WTC11 (cell line): Measurements from ENCODE around the gene ABTB2. TPM values are rescaled to one million over a fixed set of nuclear protein-coding genes. Genes with fewer than 3 reads are reported as not detected.

Experiments
- ATAC-seq: fragments of 200-7000 bp; cut with Tn5 transposase; 2 replicates; pipeline ENCODE4 v1.10.0; 2021; ENCODE audit warnings: mild to moderate bottlenecking, moderate library complexity
- CTCF ChIA-PET: fragments of 300-600 bp; sonication (Branson Sonifier 250); formaldehyde crosslinking; loops from one replicate; lab custom pipeline; 2021; ENCODE audit warnings: antibody characterized with exemption; lab: Charles Lee
- POLR2A ChIA-PET: fragments of 350-600 bp; sonication (Branson Sonifier 250); formaldehyde crosslinking; loops from one replicate; lab custom pipeline; 2021; ENCODE audit warnings: antibody characterized with exemption; lab: Charles Lee
- DNase-seq: peaks from one replicate; pipeline ENCODE4 v3.0.0; 2021; ENCODE audit warnings: low spot score
- H3K27ac Mint-ChIP-seq: 2 replicates; pipeline ENCODE4 v1.8.0; 2021; ENCODE audit warnings: mixed read lengths
- H3K27me3 Mint-ChIP-seq: 2 replicates; pipeline ENCODE4 v1.8.0; 2021; ENCODE audit warnings: low read depth, mild to moderate bottlenecking, moderate library complexity, mixed read lengths
- H3K36me3 Mint-ChIP-seq: 2 replicates; pipeline ENCODE4 v1.8.0; 2021; ENCODE audit warnings: mixed read lengths
- H3K4me1 Mint-ChIP-seq: 2 replicates; pipeline ENCODE4 v1.8.0; 2022; ENCODE audit warnings: mixed read lengths
- H3K4me3 Mint-ChIP-seq: 2 replicates; pipeline ENCODE4 v1.8.0; 2021; ENCODE audit warnings: mild to moderate bottlenecking, moderate library complexity, mixed read lengths
- H3K9me3 Mint-ChIP-seq: 2 replicates; pipeline ENCODE4 v1.8.0; 2021; ENCODE audit warnings: mixed read lengths
- CBFB ChIP-seq: sonication (generic); formaldehyde crosslinking; IDR thresholded peaks from 2 replicates; pipeline ENCODE4 v1.8.1; 2022; ENCODE audit warnings: mild to moderate bottlenecking, low read depth, missing genetic modification reagents
- EMX1 ChIP-seq: fragments of 250-450 bp; sonication (Bioruptor Pico); IDR thresholded peaks from 2 replicates; pipeline ENCODE4 v1.8.0; 2021; ENCODE audit warnings: mild to moderate bottlenecking
- FOXK1 ChIP-seq: sonication (generic); formaldehyde crosslinking; IDR thresholded peaks from 2 replicates; pipeline ENCODE4 v1.8.0; 2022; ENCODE audit warnings: mild to moderate bottlenecking, moderate library complexity, missing genetic modification reagents
- FOXP4 ChIP-seq: sonication (generic); formaldehyde crosslinking; IDR thresholded peaks from 2 replicates; pipeline ENCODE4 v1.8.0; 2022; ENCODE audit warnings: mild to moderate bottlenecking, missing genetic modification reagents
- GRHL2 ChIP-seq: fragments of 250-450 bp; sonication (Bioruptor Pico); IDR thresholded peaks from 2 replicates; pipeline ENCODE4 v1.8.0; 2022; ENCODE audit warnings: mild to moderate bottlenecking, moderate library complexity; ENCODE audit not compliant: insufficient replicate concordance, severe bottlenecking
- IRF1 ChIP-seq: sonication (generic); formaldehyde crosslinking; IDR thresholded peaks from 2 replicates; pipeline ENCODE4 v1.8.0; 2023; ENCODE audit warnings: missing genetic modification reagents
- NR3C1 ChIP-seq: sonication (generic); formaldehyde crosslinking; conservative IDR thresholded peaks from 2 replicates; pipeline ENCODE4 v1.8.1; 2023; ENCODE audit warnings: low read depth, mild to moderate bottlenecking, missing genetic modification reagents
- PRDM15 ChIP-seq: sonication (generic); formaldehyde crosslinking; IDR thresholded peaks from 2 replicates; pipeline ENCODE4 v1.8.0; 2022; ENCODE audit warnings: missing genetic modification reagents
- PREB ChIP-seq: sonication (generic); formaldehyde crosslinking; IDR thresholded peaks from 2 replicates; pipeline ENCODE4 v1.8.1; 2022; ENCODE audit warnings: mild to moderate bottlenecking, missing genetic modification reagents, moderate library complexity, borderline replicate concordance
- SP1 ChIP-seq: sonication (generic); formaldehyde crosslinking; conservative IDR thresholded peaks from 2 replicates; pipeline ENCODE4 v1.8.1; 2022; ENCODE audit warnings: missing genetic modification reagents
- USF1 ChIP-seq: sonication (generic); formaldehyde crosslinking; IDR thresholded peaks from 2 replicates; pipeline ENCODE4 v1.8.0; 2022; ENCODE audit warnings: mild to moderate bottlenecking, missing genetic modification reagents
- ZBTB21 ChIP-seq: sonication (generic); formaldehyde crosslinking; IDR thresholded peaks from 2 replicates; pipeline ENCODE4 v1.8.1; 2023; ENCODE audit warnings: mild to moderate bottlenecking, missing genetic modification reagents, borderline replicate concordance
- ZNF425 ChIP-seq: fragments of 250-450 bp; sonication (Bioruptor Pico); conservative IDR thresholded peaks from 2 replicates; pipeline ENCODE4 v1.9.0; 2021; ENCODE audit warnings: mild to moderate bottlenecking
- ZNF512 ChIP-seq: sonication (generic); formaldehyde crosslinking; IDR thresholded peaks from 2 replicates; pipeline ENCODE4 v1.8.1; 2022; ENCODE audit warnings: missing genetic modification reagents, borderline replicate concordance
- total RNA-seq: library from RNA; stranded (reverse); gene quantifications from 3 replicates; pipeline ENCODE4 v1.2.3, GENCODE V29; 2021

Gene ABTB2
- total RNA-seq, 1 experiment from 2014 or later = 12.8 TPM

- no peak overlapping the region for H3K27ac Mint-ChIP-seq
- DNase-seq = no peak
- H3K4me3 Mint-ChIP-seq = no peak overlapping the region
- H3K27me3 Mint-ChIP-seq = no peaks in the 10 kb centered on the region
- no peaks in the 10 kb centered on the region for H3K9me3 Mint-ChIP-seq
- H3K4me1 Mint-ChIP-seq = no peaks in the 10 kb centered on the region
- TF ChIP-seq IRF1 (no peak), SP1 (CRISPR knock-in tag) (no peak), ZNF512 (CRISPR knock-in tag) (no peak), EMX1 (no peak), USF1 (no peak), ZBTB21 (CRISPR knock-in tag) (no peak), GRHL2 (CRISPR knock-in tag) (no peak), NR3C1 (no peak)
- POLR2A ChIA-PET = no interaction called here
- no peak for ATAC-seq
- H3K36me3 Mint-ChIP-seq = peaks cover 25% of the 10 kb centered on the region
- CTCF ChIA-PET = interaction anchor here (1.3 to 7.4 kb wide), 3 partner anchors 11 to 317 kb away, joined by 4 to 55 read pairs (median 8); no protein-coding TSS in a partner anchor
Measured at GRCh38 chr11:34151166-34151565, 206.6 kb downstream of the ABTB2 start.

- POLR2A ChIA-PET = interaction anchor here (1.2 kb wide), 1 partner anchor 103 kb away, joined by 3 read pairs; no protein-coding TSS in a partner anchor
- no peak overlapping the region for H3K4me3 Mint-ChIP-seq
- no peak overlapping the region for H3K27ac Mint-ChIP-seq
- H3K9me3 Mint-ChIP-seq = no peaks in the 10 kb centered on the region
- ATAC-seq (no peak), DNase-seq (no peak)
- TF ChIP-seq NR3C1 (no peak), PREB (CRISPR knock-in tag) (no peak), PRDM15 (CRISPR knock-in tag) (no peak), FOXP4 (CRISPR knock-in tag) (no peak), ZNF425 (CRISPR knock-in tag) (no peak), CBFB (CRISPR knock-in tag) (no peak), FOXK1 (CRISPR knock-in tag) (no peak)
- no peaks in the 10 kb centered on the region for H3K27me3 Mint-ChIP-seq
- peaks cover 31% of the 10 kb centered on the region for H3K36me3 Mint-ChIP-seq
- CTCF ChIA-PET = interaction anchor here (0.6 to 7.4 kb wide), 11 partner anchors 8 to 363 kb away, joined by 3 to 55 read pairs (median 4); partner anchors contain the start of genes ABTB2 and ELF5
- no peaks in the 10 kb centered on the region for H3K4me1 Mint-ChIP-seq
Measured at GRCh38 chr11:34150494-34151151, 207.2 kb downstream of the ABTB2 start.
